GM12892 (cell line): ENCODE measurements around the gene IFNA16.

Experiments used
- POLR2A ChIP-seq: IDR thresholded peaks from 2 replicates; pipeline ENCODE4 v1.6.1; 2011; ENCODE audit warnings: low read depth, low read length, control low read depth
- TAF1 ChIP-seq: IDR thresholded peaks from 2 replicates; pipeline ENCODE4 v1.6.1; 2011; ENCODE audit warnings: low read depth, mild to moderate bottlenecking, control low read depth, low read length, borderline replicate concordance

- TF ChIP-seq POLR2A (no peak), TAF1 (no peak)
Observed at GRCh38 chr9:21251638-21252037, 34.5 kb upstream of the IFNA16 start.
